Stimulated activated CD4-positive, alpha-beta T cell treated with anti-CD3 and anti-CD28 coated beads, Interleukin-1b, Interleukin-23, amount 100 ng/mL, for 1 hour (primary cell): Measurements from ENCODE around the gene RNF225.
"Not testable (repeated sequence)": the region's sequence is repeated elsewhere in the genome, so short reads cannot be mapped to it uniquely, and the experiment has no call there.

Source experiments
- DNase-seq, 2 donors: peaks; one replicate each; pipeline ENCODE4 v3.0.0-alpha.2; 2020; ENCODE audit warnings: low read depth in 2 of 2

The RNF225 gene

GRCh38 chr19:58387338-58388174 is 7.9 kb upstream of the RNF225 start:
- DNase-seq = no peak

- DNase-seq = no peak
These were observed 7.3 kb upstream of the RNF225 start for GRCh38 chr19:58388175-58388526.

- DNase-seq = no peak
These were observed 2.3 kb upstream of the RNF225 start for GRCh38 chr19:58392945-58393724.

- no peak for DNase-seq
These were observed 1.8 kb upstream of the RNF225 start for GRCh38 chr19:58393725-58394033.

GRCh38 chr19:58394821-58395219 is 636 bp upstream of the RNF225 start:
- no peak for DNase-seq

- no peak for DNase-seq
These were observed 647 bp downstream of the RNF225 start for GRCh38 chr19:58395979-58396627.

GRCh38 chr19:58396691-58397532 is 1.5 kb downstream of the RNF225 start:
- no peak for DNase-seq

- no peak for DNase-seq
These were observed 2.1 kb downstream of the RNF225 start for GRCh38 chr19:58397533-58398037.

- DNase-seq = no peak
These were observed 2.6 kb downstream of the RNF225 start for GRCh38 chr19:58398087-58398486.

GRCh38 chr19:58398545-58398944 is 3.1 kb downstream of the RNF225 start:
- no peak for DNase-seq

- DNase-seq = no peak
These were observed 4.4 kb downstream of the RNF225 start for GRCh38 chr19:58399903-58400302.

- no peak for DNase-seq
These were observed 5.0 kb downstream of the RNF225 start for GRCh38 chr19:58400316-58400915.

- peak; percentile 95 to 99 for DNase-seq
These were observed 5.7 kb downstream of the RNF225 start for GRCh38 chr19:58400916-58401839.

- DNase-seq = no peak
These were observed 6.5 kb downstream of the RNF225 start for GRCh38 chr19:58401840-58402421.

- not testable (repeated sequence) for DNase-seq
These were observed 8.5 kb downstream of the RNF225 start for GRCh38 chr19:58403920-58404478.

- no peak for DNase-seq
These were observed 11.6 kb downstream of the RNF225 start for GRCh38 chr19:58406818-58407657.

GRCh38 chr19:58407658-58408151 is 12.2 kb downstream of the RNF225 start:
- DNase-seq = no peak
